Measurements from ENCODE around the gene CREB3L1.

DNA sequence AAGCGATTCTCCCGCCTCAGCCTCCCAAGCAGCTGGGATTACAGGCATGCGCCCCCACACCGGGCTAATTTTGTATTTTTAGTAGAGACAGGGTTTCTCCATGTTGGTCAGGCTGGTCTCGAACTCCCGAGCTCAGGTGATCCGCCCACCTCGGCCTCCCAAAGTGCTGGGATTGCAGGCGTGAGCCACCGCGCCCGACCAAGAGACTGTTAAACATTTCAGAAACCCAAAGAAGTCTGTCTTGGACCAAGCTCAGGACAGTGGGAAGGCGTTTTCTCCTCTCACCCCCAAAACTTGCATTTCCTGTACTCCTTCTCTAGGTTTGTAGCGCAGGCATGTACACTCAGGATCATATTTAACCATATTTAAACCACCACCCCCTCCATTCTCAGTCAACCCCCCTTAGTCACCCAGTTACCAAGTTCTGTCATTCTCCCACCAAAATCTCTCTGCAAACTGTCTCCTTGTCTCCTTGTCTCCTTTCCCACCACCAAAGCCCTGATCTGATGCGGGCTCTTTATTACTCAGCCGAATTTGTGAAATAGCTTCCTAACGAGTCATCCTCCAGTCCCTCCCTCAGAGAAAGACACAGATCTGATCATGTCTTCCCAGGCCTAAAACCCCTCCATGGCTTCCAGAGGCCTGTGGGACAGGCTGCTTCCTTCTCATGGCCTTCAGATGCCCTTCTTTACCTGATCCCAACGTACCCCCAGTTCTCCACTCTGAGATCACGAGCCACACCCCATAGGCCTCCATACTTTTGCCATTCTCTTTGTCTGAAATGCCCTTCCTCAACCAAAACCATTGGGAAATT lies 29.0 kb upstream of the CREB3L1 start:
- TF ChIP-seq, protein P1, sequence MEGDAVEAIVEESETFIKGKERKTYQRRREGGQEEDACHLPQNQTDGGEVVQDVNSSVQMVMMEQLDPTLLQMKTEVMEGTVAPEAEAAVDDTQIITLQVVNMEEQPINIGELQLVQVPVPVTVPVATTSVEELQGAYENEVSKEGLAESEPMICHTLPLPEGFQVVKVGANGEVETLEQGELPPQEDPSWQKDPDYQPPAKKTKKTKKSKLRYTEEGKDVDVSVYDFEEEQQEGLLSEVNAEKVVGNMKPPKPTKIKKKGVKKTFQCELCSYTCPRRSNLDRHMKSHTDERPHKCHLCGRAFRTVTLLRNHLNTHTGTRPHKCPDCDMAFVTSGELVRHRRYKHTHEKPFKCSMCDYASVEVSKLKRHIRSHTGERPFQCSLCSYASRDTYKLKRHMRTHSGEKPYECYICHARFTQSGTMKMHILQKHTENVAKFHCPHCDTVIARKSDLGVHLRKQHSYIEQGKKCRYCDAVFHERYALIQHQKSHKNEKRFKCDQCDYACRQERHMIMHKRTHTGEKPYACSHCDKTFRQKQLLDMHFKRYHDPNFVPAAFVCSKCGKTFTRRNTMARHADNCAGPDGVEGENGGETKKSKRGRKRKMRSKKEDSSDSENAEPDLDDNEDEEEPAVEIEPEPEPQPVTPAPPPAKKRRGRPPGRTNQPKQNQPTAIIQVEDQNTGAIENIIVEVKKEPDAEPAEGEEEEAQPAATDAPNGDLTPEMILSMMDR (IDR thresholded peaks at IDR 0.05), result no peak
- TF ChIP-seq EP300 (IDR thresholded peaks at IDR 0.05; ENCODE audit: low read depth) (no peak), POLR2AphosphoS5 (IDR thresholded peaks at IDR 0.05) (no peak), POLR2A (IDR thresholded peaks at IDR 0.05) (no peak)

All from transverse colon (tissue), 4 donors.